NCI-H2171 treated with DMSO at 0.1 percent for 48 hours (cell line): ENCODE results near the gene HSD17B2.
"Not testable (repeated sequence)": the region's sequence is repeated elsewhere in the genome, so short reads cannot be mapped to it uniquely, and the experiment has no call there.

Source experiments
- DNase-seq: peaks from one replicate; lab custom pipeline; 2025; lab: John Stamatoyannopoulos, UW

HSD17B2 gene

DNA sequence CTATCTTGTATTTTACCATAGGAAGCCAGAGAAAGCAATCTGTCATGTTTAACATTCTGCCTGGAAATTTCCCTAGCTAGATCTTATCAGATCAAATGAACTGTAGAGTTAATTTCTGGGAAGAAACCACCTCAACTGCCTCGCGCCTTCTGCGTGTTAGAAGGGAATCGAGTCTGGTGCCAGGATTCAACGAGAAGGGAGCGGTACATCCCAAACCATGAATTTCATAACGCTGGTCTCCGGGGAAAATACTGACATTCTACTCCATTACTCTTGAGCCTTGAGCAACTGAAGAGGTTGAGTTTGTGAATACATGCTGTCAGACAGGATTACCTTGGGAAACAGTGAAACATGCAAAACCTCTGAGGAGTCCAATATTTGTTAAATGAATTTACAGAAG lies 99.8 kb downstream of the HSD17B2 start:
- DNase-seq, result peak; percentile 58

DNA sequence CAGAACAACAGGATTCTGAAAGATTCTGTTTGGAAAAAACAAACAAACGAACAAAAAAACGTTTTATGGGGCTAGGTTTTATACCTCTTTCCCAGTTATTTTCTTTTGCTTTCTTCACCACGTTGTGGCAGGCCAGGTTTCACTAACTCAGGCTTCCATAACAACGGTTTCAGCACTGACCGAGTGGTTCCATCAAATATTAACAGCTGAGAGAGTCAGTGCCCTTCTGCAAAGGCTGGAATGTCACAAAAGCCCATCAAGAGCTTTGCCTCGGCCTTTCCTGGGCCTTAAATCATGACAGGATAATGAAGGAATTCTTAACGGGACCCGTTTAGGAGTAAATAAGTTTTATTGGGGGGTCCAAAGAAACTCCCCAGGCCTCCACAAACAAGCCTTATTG lies 100.8 kb downstream of the HSD17B2 start:
- no peak for DNase-seq

DNA sequence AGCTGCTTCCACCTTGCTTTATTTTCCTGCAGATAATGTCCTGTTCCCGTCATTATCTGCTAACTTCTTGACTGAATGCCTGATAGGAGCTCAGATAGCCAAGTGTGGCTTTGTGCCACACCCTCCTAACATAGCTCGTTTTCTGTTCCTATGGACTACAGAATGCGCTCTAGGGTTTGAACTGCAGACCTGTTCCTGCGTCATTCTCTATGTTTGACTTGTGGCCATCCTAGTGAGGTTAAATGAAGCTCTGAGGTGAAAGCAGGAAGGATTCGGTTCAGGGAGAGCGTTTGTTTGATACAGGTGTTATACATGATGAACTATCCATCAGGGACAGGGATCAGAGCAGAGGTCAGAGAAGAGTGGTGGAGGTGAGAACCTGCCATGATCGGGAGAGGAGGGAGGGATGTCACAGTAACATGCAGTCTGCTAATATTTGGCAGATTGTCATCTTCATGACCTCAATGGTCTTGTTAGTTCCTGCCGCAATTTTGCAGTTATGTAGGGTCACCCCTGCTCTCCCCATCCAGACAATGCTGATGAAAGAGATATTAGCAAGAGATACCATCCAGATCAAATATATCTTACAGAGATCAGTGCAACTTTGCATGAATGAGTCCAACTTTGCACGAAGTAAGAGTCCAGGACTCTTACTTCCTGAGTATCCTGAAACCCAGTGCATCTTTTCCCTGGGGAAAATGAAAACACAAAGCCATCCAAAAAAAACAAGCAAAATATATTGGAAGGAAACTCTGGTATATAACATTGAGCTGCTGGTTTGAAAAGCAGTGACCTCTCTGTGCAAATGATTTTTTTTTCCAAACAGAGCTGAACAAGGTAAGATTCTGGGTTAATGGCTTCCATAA lies 102.1 kb downstream of the HSD17B2 start:
- DNase-seq, result no peak

DNA sequence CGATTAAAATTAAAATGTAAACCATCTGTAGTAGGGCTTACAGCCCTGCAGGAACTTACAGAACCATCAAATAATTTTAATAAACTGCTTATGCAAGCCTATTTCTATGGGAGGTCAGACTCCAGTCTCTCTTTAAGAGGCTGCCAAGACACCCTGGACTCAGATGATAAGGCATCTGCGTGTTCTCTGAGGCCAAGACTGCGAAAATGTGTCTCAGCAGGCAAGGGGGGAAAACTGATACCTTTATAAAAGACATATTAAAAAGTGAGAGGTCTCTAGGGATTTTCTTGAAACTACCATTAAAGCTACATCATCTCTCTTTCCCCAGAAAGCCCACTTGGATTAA lies 102.7 kb downstream of the HSD17B2 start:
- DNase-seq, result no peak

DNA sequence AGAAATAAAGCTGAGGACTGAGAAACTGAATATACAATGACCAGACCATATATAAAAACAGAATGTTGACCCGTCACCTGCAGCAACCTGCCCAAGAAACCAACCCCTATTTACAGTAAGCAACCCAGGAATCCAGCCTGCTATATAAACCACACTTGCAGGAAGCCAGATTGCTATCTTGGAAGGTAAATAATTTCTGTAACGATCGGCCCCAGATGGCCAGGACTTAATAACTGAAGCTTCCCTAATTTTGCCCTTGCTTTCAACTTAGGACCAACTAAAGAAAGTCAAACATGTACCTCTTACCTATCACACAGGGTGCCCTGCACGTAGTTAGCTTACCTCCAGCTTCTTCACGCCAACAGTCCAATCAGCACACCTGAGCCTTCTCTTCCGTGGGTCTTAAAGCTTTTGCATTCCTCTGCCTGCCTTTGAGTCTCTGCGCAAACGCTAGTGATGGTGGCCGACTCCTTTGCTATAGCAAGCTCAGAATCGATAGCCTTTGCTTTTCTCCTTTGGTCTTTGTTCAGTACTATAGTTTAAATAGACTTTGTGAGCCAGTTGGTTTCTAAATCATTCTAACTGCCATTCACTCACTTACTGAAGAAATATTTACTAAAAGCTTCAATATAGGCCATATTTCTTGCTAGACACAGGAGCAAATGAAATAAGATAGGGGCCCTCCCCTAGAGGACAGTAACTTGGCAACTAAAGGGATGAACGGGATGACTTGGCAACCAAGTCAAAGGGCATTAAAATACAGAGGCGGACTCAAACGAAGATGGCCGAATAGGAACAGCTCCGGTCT lies 103.6 kb downstream of the HSD17B2 start:
- DNase-seq, result peak; percentile 60

DNA sequence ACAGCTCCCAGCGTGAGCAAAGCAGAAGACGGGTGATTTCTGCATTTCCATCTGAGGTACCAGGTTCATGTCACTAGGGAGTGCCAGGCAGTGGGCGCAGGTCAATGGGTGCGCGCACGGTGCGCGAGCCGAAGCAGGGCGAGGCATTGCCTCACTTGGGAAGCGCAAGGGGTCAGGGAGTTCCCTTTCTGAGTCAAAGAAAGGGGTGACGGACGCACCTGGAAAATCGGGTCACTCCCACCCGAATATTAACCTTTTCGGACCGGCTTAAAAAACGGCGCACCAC lies 104.2 kb downstream of the HSD17B2 start:
- DNase-seq, result not testable (repeated sequence)

DNA sequence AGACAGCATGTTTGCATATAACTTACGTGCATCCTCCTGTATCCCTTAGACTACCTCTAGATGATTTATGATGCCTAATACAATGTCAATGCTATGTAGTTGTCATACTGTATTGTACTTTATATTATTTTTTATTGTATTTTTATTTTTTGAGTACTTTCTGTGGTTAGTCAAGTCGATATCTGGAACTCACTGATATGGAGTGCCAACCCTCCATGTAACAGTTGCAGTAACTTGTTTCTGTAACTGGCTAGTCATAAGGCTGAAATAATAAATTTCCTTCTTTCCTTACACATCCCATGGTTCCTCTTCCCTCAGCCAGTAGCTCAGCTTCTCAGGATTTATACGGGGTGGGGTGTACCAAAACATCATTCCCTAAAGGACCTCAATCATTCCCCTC lies 111.5 kb downstream of the HSD17B2 start:
- no peak for DNase-seq

DNA sequence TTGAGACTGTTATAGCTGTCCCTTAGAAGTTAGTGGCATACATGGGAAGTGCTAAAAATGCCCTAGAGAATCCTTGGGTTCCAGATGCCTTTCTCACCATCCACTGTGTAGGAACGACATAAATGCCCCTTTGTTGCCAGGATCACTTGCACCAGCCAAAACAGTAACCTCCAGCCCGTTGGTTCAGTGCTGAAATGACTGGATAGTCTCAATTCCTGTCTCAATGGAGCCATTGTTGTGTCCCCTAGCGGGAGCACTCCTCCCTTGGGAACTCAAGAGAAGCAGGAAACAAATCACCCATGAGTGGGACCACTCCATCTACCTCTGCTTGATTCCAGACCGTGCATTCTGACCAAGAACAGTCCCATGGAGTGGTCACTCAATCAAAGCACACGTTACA lies 111.9 kb downstream of the HSD17B2 start:
- no peak for DNase-seq

DNA sequence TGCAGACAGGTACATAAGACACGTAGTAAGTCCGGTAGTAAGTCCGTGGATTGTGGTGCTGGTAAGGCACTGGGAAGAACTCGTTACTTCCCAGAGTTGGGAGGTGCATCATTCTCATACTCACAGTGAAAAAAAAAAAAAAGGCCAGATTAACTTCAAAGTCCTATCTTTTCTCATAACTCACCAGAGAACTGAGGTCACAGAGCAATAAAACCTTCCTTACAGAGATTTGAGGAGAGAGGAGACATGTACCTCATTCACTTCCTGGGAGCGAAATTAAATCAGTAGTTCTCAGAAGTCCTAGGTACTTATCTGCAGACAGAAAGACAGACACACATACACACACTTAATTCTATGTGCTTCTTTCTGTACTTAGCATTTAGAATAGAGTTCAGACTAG lies 112.5 kb downstream of the HSD17B2 start:
- no peak for DNase-seq
